DMS53 (cell line): Measurements from ENCODE around the gene RNF141.

ENCODE experiments used
- DNase-seq: peaks from one replicate; lab custom pipeline; 2025; lab: John Stamatoyannopoulos, UW

Gene RNF141

GRCh38 chr11:10561043-10561818, 20.2 kb upstream of the RNF141 start:
- DNase-seq = peak; percentile 81

- DNase-seq = no peak
These were observed 17.3 kb upstream of the RNF141 start for GRCh38 chr11:10558288-10558687.

- peak; percentile 32 for DNase-seq
These were observed 15.6 kb upstream of the RNF141 start for GRCh38 chr11:10556590-10556989.

GRCh38 chr11:10551845-10552352, 10.9 kb upstream of the RNF141 start:
- no peak for DNase-seq

GRCh38 chr11:10551290-10551592, 10.3 kb upstream of the RNF141 start:
- DNase-seq = no peak

GRCh38 chr11:10550503-10551289, 9.7 kb upstream of the RNF141 start:
- no peak for DNase-seq

GRCh38 chr11:10544491-10545465, 3.8 kb upstream of the RNF141 start:
- no peak for DNase-seq

- DNase-seq = no peak
These were observed 2.8 kb upstream of the RNF141 start for GRCh38 chr11:10543782-10544181.

- DNase-seq = no peak
These were observed 1.8 kb upstream of the RNF141 start for GRCh38 chr11:10542776-10543175.

- DNase-seq = peak; percentile 72
These were observed 559 bp upstream of the RNF141 start for GRCh38 chr11:10541561-10541930.

GRCh38 chr11:10540546-10540914, 457 bp downstream of the RNF141 start:
- peak; percentile 81 for DNase-seq

- peak; percentile 83 for DNase-seq
These were observed 1.6 kb downstream of the RNF141 start for GRCh38 chr11:10539339-10539738.

- DNase-seq = no peak
These were observed 2.1 kb downstream of the RNF141 start for GRCh38 chr11:10538924-10539323.

- no peak for DNase-seq
These were observed 3.4 kb downstream of the RNF141 start for GRCh38 chr11:10537600-10537999.

- no peak for DNase-seq
These were observed 6.7 kb downstream of the RNF141 start for GRCh38 chr11:10534316-10534715.

GRCh38 chr11:10533323-10533722, 7.7 kb downstream of the RNF141 start:
- no peak for DNase-seq

- DNase-seq = no peak
These were observed 8.5 kb downstream of the RNF141 start for GRCh38 chr11:10532526-10532925.

GRCh38 chr11:10529279-10529678, 11.7 kb downstream of the RNF141 start:
- DNase-seq = no peak

- DNase-seq = no peak
These were observed 12.9 kb downstream of the RNF141 start for GRCh38 chr11:10528121-10528520.

GRCh38 chr11:10526974-10527918, 13.7 kb downstream of the RNF141 start:
- DNase-seq = peak; percentile 24

GRCh38 chr11:10524471-10524870, 16.5 kb downstream of the RNF141 start:
- DNase-seq = no peak
